ENCODE results near the gene STUB1.

Gene STUB1

GRCh38 chr16:729768-730665, 49.8 kb downstream of the STUB1 start:
- H3K27ac ChIP-seq (replicated peaks) = no peak overlapping the region
- no peak overlapping the region for H3K4me3 ChIP-seq (replicated peaks; ENCODE audit: insufficient read depth, low read length)

GRCh38 chr16:730666-731509, 50.7 kb downstream of the STUB1 start:
- no peak for DNase-seq (ENCODE audit: low read depth in 1 of 2, low spot score in 1 of 2)
- H3K4me3 ChIP-seq (replicated peaks; ENCODE audit: insufficient read depth, low read length) = no peak overlapping the region
- H3K27ac ChIP-seq (replicated peaks) = no peak overlapping the region
- TF ChIP-seq GABPA (IDR thresholded peaks at IDR 0.05; ENCODE audit: low read depth) (no peak), CTCF (IDR thresholded peaks at IDR 0.05; ENCODE audit: insufficient read depth, low read length) (no peak), POLR2AphosphoS5 (IDR thresholded peaks at IDR 0.05; ENCODE audit: low read depth) (peak; percentile 7; the same call in 1 of the 2 replicates)
- H3K27me3 ChIP-seq (ENCODE audit: insufficient read depth, poor library complexity, severe bottlenecking) = no peaks in the 10 kb centered on the region

More at GRCh38 chr16:729768-730665, 49.8 kb downstream of the STUB1 start:
- DNase-seq (ENCODE audit: low read depth in 1 of 2, low spot score in 1 of 2) = no peak
- no peak for TF ChIP-seq CTCF (IDR thresholded peaks at IDR 0.05; ENCODE audit: insufficient read depth, low read length)
- no peaks in the 10 kb centered on the region for H3K27me3 ChIP-seq (ENCODE audit: insufficient read depth, poor library complexity, severe bottlenecking)

- DNase-seq (ENCODE audit: low read depth in 1 of 2, low spot score in 1 of 2) = no peak
- Histone ChIP-seq H3K4me3 (replicated peaks; ENCODE audit: insufficient read depth, low read length) (no peak overlapping the region), H3K27ac (replicated peaks) (no peak overlapping the region), H3K27me3 (ENCODE audit: insufficient read depth, poor library complexity, severe bottlenecking) (no peaks in the 10 kb centered on the region)
- TF ChIP-seq REST (IDR thresholded peaks at IDR 0.05; ENCODE audit: insufficient replicate concordance, low read depth) = no peak
- TF ChIP-seq GABPA (IDR thresholded peaks at IDR 0.05; ENCODE audit: low read depth) = no peak
- no peak for TF ChIP-seq SPI1 (IDR thresholded peaks at IDR 0.05; ENCODE audit: borderline replicate concordance, low read depth)
- no peak for TF ChIP-seq CTCF (IDR thresholded peaks at IDR 0.05; ENCODE audit: insufficient read depth, low read length)
- no peak for TF ChIP-seq POLR2AphosphoS5 (IDR thresholded peaks at IDR 0.05; ENCODE audit: low read depth)
Measured at GRCh38 chr16:732332-732731, 52.1 kb downstream of the STUB1 start.
